ENCODE data around the gene CSMD2. TPM values are rescaled to one million over a fixed set of nuclear protein-coding genes. Genes with fewer than 3 reads are reported as not detected.

The CSMD2 gene
- total and polyA plus RNA-seq, 4 donors = 0.25 to 2.4 (median 1.7) TPM

- Histone ChIP-seq H3K36me3 (ENCODE audit: control insufficient read depth in 1 of 2, insufficient read depth in 2 of 2, low read length in 1 of 2) (no peaks in the 10 kb centered on the region), H3K9me3 (ENCODE audit: control insufficient read depth, low read length) (no peaks in the 10 kb centered on the region), H3K27ac (ENCODE audit: low read depth in 1 of 2, low read length in 2 of 2) (no peak overlapping the region), H3K4me3 (ENCODE audit: low read length in 2 of 2) (no peak overlapping the region), H3K4me1 (ENCODE audit: control insufficient read depth in 1 of 2, insufficient read depth in 2 of 2, low read length in 2 of 2) (no peaks in the 10 kb centered on the region), H3K27me3 (ENCODE audit: control insufficient read depth in 1 of 2, insufficient read depth in 2 of 2, low read length in 1 of 2) (no peaks in the 10 kb centered on the region)
- intact Hi-C loops (cut with DNase I) = loop anchor here (10.0 kb wide), 4 partner anchors 73 to 393 kb away; no protein-coding TSS in a partner anchor
- DNase-seq = no peak
- 90 to 91% methylated on average over 9 of the region's 9 CpGs for WGBS, 2 donors
- ATAC-seq (ENCODE audit: low FRiP score) = no peak
Measured at GRCh38 chr1:33617451-33617850, 547.6 kb downstream of the CSMD2 start.

GRCh38 chr1:33616780-33617179, 548.2 kb downstream of the CSMD2 start:
- no peaks in the 10 kb centered on the region for H3K4me1 ChIP-seq (ENCODE audit: control insufficient read depth in 1 of 2, insufficient read depth in 2 of 2, low read length in 2 of 2)
- H3K36me3 ChIP-seq (ENCODE audit: control insufficient read depth in 1 of 2, insufficient read depth in 2 of 2, low read length in 1 of 2) = no peaks in the 10 kb centered on the region
- intact Hi-C loops (cut with DNase I) = loop anchor here (10.0 kb wide), 4 partner anchors 72 to 392 kb away; no protein-coding TSS in a partner anchor
- no peak overlapping the region for H3K4me3 ChIP-seq (ENCODE audit: low read length in 2 of 2)
- no peaks in the 10 kb centered on the region for H3K27me3 ChIP-seq (ENCODE audit: control insufficient read depth in 1 of 2, insufficient read depth in 2 of 2, low read length in 1 of 2)
- 66 to 74% methylated on average over 6 of the region's 6 CpGs for WGBS, 2 donors
- ATAC-seq (ENCODE audit: low FRiP score) (no peak), DNase-seq (no peak)
- no peaks in the 10 kb centered on the region for H3K9me3 ChIP-seq (ENCODE audit: control insufficient read depth, low read length)
- no peak overlapping the region for H3K27ac ChIP-seq (ENCODE audit: low read depth in 1 of 2, low read length in 2 of 2)

GRCh38 chr1:33615546-33615945, 549.5 kb downstream of the CSMD2 start:
- H3K4me1 ChIP-seq (ENCODE audit: control insufficient read depth in 1 of 2, insufficient read depth in 2 of 2, low read length in 2 of 2) = peaks cover 0 to 1% of the 10 kb centered on the region in 2 donors

GRCh38 chr1:33610864-33611455, 554.1 kb downstream of the CSMD2 start:
- Histone ChIP-seq H3K4me3 (ENCODE audit: low read length in 2 of 2) (no peak overlapping the region), H3K27me3 (ENCODE audit: control insufficient read depth in 1 of 2, insufficient read depth in 2 of 2, low read length in 1 of 2) (no peaks in the 10 kb centered on the region), H3K27ac (ENCODE audit: low read depth in 1 of 2, low read length in 2 of 2) (peak overlapping the region in 1 of 2 donors; percentile 48), H3K9me3 (ENCODE audit: control insufficient read depth, low read length) (no peaks in the 10 kb centered on the region), H3K4me1 (ENCODE audit: control insufficient read depth in 1 of 2, insufficient read depth in 2 of 2, low read length in 2 of 2) (peaks cover 0 to 1% of the 10 kb centered on the region in 2 donors), H3K36me3 (ENCODE audit: control insufficient read depth in 1 of 2, insufficient read depth in 2 of 2, low read length in 1 of 2) (no peaks in the 10 kb centered on the region)
- DNase-seq (no peak), ATAC-seq (ENCODE audit: low FRiP score) (no peak)
- intact Hi-C loops (cut with DNase I) = loop anchor here (5.0 to 10.0 kb wide), 6 partner anchors 66 to 386 kb away; partner anchors contain the start of gene ZSCAN20 (in 1 of the 2)
- 36 to 49% methylated on average over 14 of the region's 14 CpGs for WGBS, 2 donors

More at GRCh38 chr1:33615546-33615945, 549.5 kb downstream of the CSMD2 start:
- Histone ChIP-seq H3K27ac (ENCODE audit: low read depth in 1 of 2, low read length in 2 of 2) (no peak overlapping the region), H3K9me3 (ENCODE audit: control insufficient read depth, low read length) (no peaks in the 10 kb centered on the region), H3K36me3 (ENCODE audit: control insufficient read depth in 1 of 2, insufficient read depth in 2 of 2, low read length in 1 of 2) (no peaks in the 10 kb centered on the region), H3K27me3 (ENCODE audit: control insufficient read depth in 1 of 2, insufficient read depth in 2 of 2, low read length in 1 of 2) (no peaks in the 10 kb centered on the region), H3K4me3 (ENCODE audit: low read length in 2 of 2) (no peak overlapping the region)
- ATAC-seq (ENCODE audit: low FRiP score) (no peak), DNase-seq (no peak)
- WGBS, 2 donors = 61 to 68% methylated on average over 7 of the region's 7 CpGs
- intact Hi-C loops (cut with DNase I) = loop anchor here (10.0 kb wide), 4 partner anchors 71 to 391 kb away; no protein-coding TSS in a partner anchor

GRCh38 chr1:33610391-33610790, 554.6 kb downstream of the CSMD2 start:
- no peaks in the 10 kb centered on the region for H3K27me3 ChIP-seq (ENCODE audit: control insufficient read depth in 1 of 2, insufficient read depth in 2 of 2, low read length in 1 of 2)
- DNase-seq (no peak), ATAC-seq (ENCODE audit: low FRiP score) (no peak)
- no peak overlapping the region for H3K27ac ChIP-seq (ENCODE audit: low read depth in 1 of 2, low read length in 2 of 2)
- H3K36me3 ChIP-seq (ENCODE audit: control insufficient read depth in 1 of 2, insufficient read depth in 2 of 2, low read length in 1 of 2) = no peaks in the 10 kb centered on the region
- H3K4me1 ChIP-seq (ENCODE audit: control insufficient read depth in 1 of 2, insufficient read depth in 2 of 2, low read length in 2 of 2) = peaks cover 0 to 1% of the 10 kb centered on the region in 2 donors
- no peaks in the 10 kb centered on the region for H3K9me3 ChIP-seq (ENCODE audit: control insufficient read depth, low read length)
- H3K4me3 ChIP-seq (ENCODE audit: low read length in 2 of 2) = no peak overlapping the region
- WGBS, 2 donors = 92 to 93% methylated on average over 3 of the region's 3 CpGs
- intact Hi-C loops (cut with DNase I) = loop anchor here (5.0 to 10.0 kb wide), 6 partner anchors 66 to 386 kb away; partner anchors contain the start of gene ZSCAN20 (in 1 of the 2)

GRCh38 chr1:33609739-33610138, 555.3 kb downstream of the CSMD2 start:
- Histone ChIP-seq H3K4me1 (ENCODE audit: control insufficient read depth in 1 of 2, insufficient read depth in 2 of 2, low read length in 2 of 2) (peaks cover 0 to 1% of the 10 kb centered on the region in 2 donors), H3K36me3 (ENCODE audit: control insufficient read depth in 1 of 2, insufficient read depth in 2 of 2, low read length in 1 of 2) (no peaks in the 10 kb centered on the region), H3K9me3 (ENCODE audit: control insufficient read depth, low read length) (no peaks in the 10 kb centered on the region), H3K27me3 (ENCODE audit: control insufficient read depth in 1 of 2, insufficient read depth in 2 of 2, low read length in 1 of 2) (no peaks in the 10 kb centered on the region), H3K4me3 (ENCODE audit: low read length in 2 of 2) (no peak overlapping the region), H3K27ac (ENCODE audit: low read depth in 1 of 2, low read length in 2 of 2) (no peak overlapping the region)
- 96 to 100% methylated on average over 5 of the region's 5 CpGs for WGBS, 2 donors
- intact Hi-C loops (cut with DNase I) = loop anchor here (5.0 to 10.0 kb wide), 6 partner anchors 65 to 385 kb away; partner anchors contain the start of gene ZSCAN20 (in 1 of the 2)
- no peak for DNase-seq
- ATAC-seq (ENCODE audit: low FRiP score) = no peak

GRCh38 chr1:33608825-33609400, 556.1 kb downstream of the CSMD2 start:
- DNase-seq = no peak
- no peaks in the 10 kb centered on the region for H3K36me3 ChIP-seq (ENCODE audit: control insufficient read depth in 1 of 2, insufficient read depth in 2 of 2, low read length in 1 of 2)
- no peak for ATAC-seq (ENCODE audit: low FRiP score)
- H3K9me3 ChIP-seq (ENCODE audit: control insufficient read depth, low read length) = no peaks in the 10 kb centered on the region
- WGBS, 2 donors = 95 to 96% methylated on average over 9 of the region's 9 CpGs
- peaks cover 0 to 1% of the 10 kb centered on the region in 2 donors for H3K4me1 ChIP-seq (ENCODE audit: control insufficient read depth in 1 of 2, insufficient read depth in 2 of 2, low read length in 2 of 2)
- no peak overlapping the region for H3K4me3 ChIP-seq (ENCODE audit: low read length in 2 of 2)
- no peak overlapping the region for H3K27ac ChIP-seq (ENCODE audit: low read depth in 1 of 2, low read length in 2 of 2)
- intact Hi-C loops (cut with DNase I) = no loop called here
- H3K27me3 ChIP-seq (ENCODE audit: control insufficient read depth in 1 of 2, insufficient read depth in 2 of 2, low read length in 1 of 2) = no peaks in the 10 kb centered on the region

- Histone ChIP-seq H3K27me3 (ENCODE audit: control insufficient read depth in 1 of 2, insufficient read depth in 2 of 2, low read length in 1 of 2) (no peaks in the 10 kb centered on the region), H3K4me3 (ENCODE audit: low read length in 2 of 2) (no peak overlapping the region), H3K9me3 (ENCODE audit: control insufficient read depth, low read length) (no peaks in the 10 kb centered on the region), H3K36me3 (ENCODE audit: control insufficient read depth in 1 of 2, insufficient read depth in 2 of 2, low read length in 1 of 2) (no peaks in the 10 kb centered on the region), H3K27ac (ENCODE audit: low read depth in 1 of 2, low read length in 2 of 2) (no peak overlapping the region), H3K4me1 (ENCODE audit: control insufficient read depth in 1 of 2, insufficient read depth in 2 of 2, low read length in 2 of 2) (peaks cover 0 to 1% of the 10 kb centered on the region in 2 donors)
- ATAC-seq (ENCODE audit: low FRiP score) (no peak), DNase-seq (no peak)
- 86 to 87% methylated on average over 12 of the region's 12 CpGs for WGBS, 2 donors
- intact Hi-C loops (cut with DNase I) = no loop called here
Measured at GRCh38 chr1:33607444-33608005, 557.5 kb downstream of the CSMD2 start.
